ENCODE results near the gene OR1D2.
"Not testable (repeated sequence)": the region's sequence is repeated elsewhere in the genome, so short reads cannot be mapped to it uniquely, and the experiment has no call there.

The OR1D2 gene

GRCh38 chr17:3104322-3104721 lies at the start of gene OR1D2:
TSS of gene OR1D2 (minus strand) at chr17:3104422. CDS start at chr17:3092996, 11,426 bp downstream.
- Histone ChIP-seq H3K79me2 (ENCODE audit: insufficient read depth, low read depth) (no peaks in the 10 kb centered on the region), H3K9ac (no peak within 1 kb of the TSS), H2AFZ (ENCODE audit: low read depth) (no peak within 1 kb of the TSS), H3K27ac (no peak within 1 kb of the TSS), H3K27me3 (ENCODE audit: insufficient read depth, low read depth) (no peaks in the 10 kb centered on the region), H3K4me1 (ENCODE audit: low read depth, poor library complexity, severe bottlenecking) (no peaks in the 10 kb centered on the region), H3K4me3 (IDR thresholded peaks at IDR 0.05; ENCODE audit: insufficient read depth, low read depth, low read length) (no peak within 1 kb of the TSS), H3K36me3 (ENCODE audit: insufficient read depth) (no peaks in the 10 kb centered on the region), H3K4me2 (no peak within 1 kb of the TSS), H4K20me1 (ENCODE audit: insufficient read depth) (no peaks in the 10 kb centered on the region)
- TF ChIP-seq CTCF (conservative IDR thresholded peaks at IDR 0.05; ENCODE audit: low read depth, low read length), result no peak

GRCh38 chr17:3137494-3137893 lies 33.3 kb upstream of the OR1D2 start:
- H3K79me2 ChIP-seq (ENCODE audit: insufficient read depth, low read depth); H3K4me1 ChIP-seq (ENCODE audit: low read depth, poor library complexity, severe bottlenecking); H3K9ac ChIP-seq; H3K27me3 ChIP-seq (ENCODE audit: insufficient read depth, low read depth); H3K4me3 ChIP-seq (IDR thresholded peaks at IDR 0.05; ENCODE audit: insufficient read depth, low read depth, low read length); H2AFZ ChIP-seq (ENCODE audit: low read depth); H3K36me3 ChIP-seq (ENCODE audit: insufficient read depth); H3K27ac ChIP-seq; H3K4me2 ChIP-seq; H4K20me1 ChIP-seq (ENCODE audit: insufficient read depth): not testable (repeated sequence)

GRCh38 chr17:3127451-3127850 lies 23.2 kb upstream of the OR1D2 start, which contains the start of gene OR1G1:
TSS of gene OR1G1 (minus strand) at chr17:3127551. CDS start at chr17:3127551, 0 bp downstream.
- H4K20me1 ChIP-seq (ENCODE audit: insufficient read depth), result no peaks in the 10 kb centered on the region
- H3K27me3 ChIP-seq (ENCODE audit: insufficient read depth, low read depth), result no peaks in the 10 kb centered on the region
- no peaks in the 10 kb centered on the region for H3K36me3 ChIP-seq (ENCODE audit: insufficient read depth)
- no peaks in the 10 kb centered on the region for H3K4me1 ChIP-seq (ENCODE audit: low read depth, poor library complexity, severe bottlenecking)
- no peak within 1 kb of the TSS for H3K4me2 ChIP-seq
- H3K79me2 ChIP-seq (ENCODE audit: insufficient read depth, low read depth), result no peaks in the 10 kb centered on the region
- no peak within 1 kb of the TSS for H3K9ac ChIP-seq
- H2AFZ ChIP-seq (ENCODE audit: low read depth), result no peak within 1 kb of the TSS
- no peak for TF ChIP-seq CTCF (conservative IDR thresholded peaks at IDR 0.05; ENCODE audit: low read depth, low read length)
- no peak within 1 kb of the TSS for H3K4me3 ChIP-seq (IDR thresholded peaks at IDR 0.05; ENCODE audit: insufficient read depth, low read depth, low read length)
- H3K27ac ChIP-seq, result no peak within 1 kb of the TSS

GRCh38 chr17:3073850-3074249 lies 30.4 kb downstream of the OR1D2 start:
- not testable (repeated sequence) for H3K27me3 ChIP-seq (ENCODE audit: insufficient read depth, low read depth); H3K79me2 ChIP-seq (ENCODE audit: insufficient read depth, low read depth); H3K4me3 ChIP-seq (IDR thresholded peaks at IDR 0.05; ENCODE audit: insufficient read depth, low read depth, low read length); H3K4me2 ChIP-seq; H3K4me1 ChIP-seq (ENCODE audit: low read depth, poor library complexity, severe bottlenecking); H3K27ac ChIP-seq; H3K9ac ChIP-seq; H2AFZ ChIP-seq (ENCODE audit: low read depth); H4K20me1 ChIP-seq (ENCODE audit: insufficient read depth); H3K36me3 ChIP-seq (ENCODE audit: insufficient read depth)

- H3K27ac ChIP-seq; H3K79me2 ChIP-seq (ENCODE audit: insufficient read depth, low read depth); H4K20me1 ChIP-seq (ENCODE audit: insufficient read depth); H2AFZ ChIP-seq (ENCODE audit: low read depth); H3K4me2 ChIP-seq; H3K9ac ChIP-seq; H3K4me3 ChIP-seq (IDR thresholded peaks at IDR 0.05; ENCODE audit: insufficient read depth, low read depth, low read length); H3K27me3 ChIP-seq (ENCODE audit: insufficient read depth, low read depth); H3K4me1 ChIP-seq (ENCODE audit: low read depth, poor library complexity, severe bottlenecking); H3K36me3 ChIP-seq (ENCODE audit: insufficient read depth): not testable (repeated sequence)
Measured at GRCh38 chr17:3065192-3065591, 39.0 kb downstream of the OR1D2 start.

- not testable (repeated sequence) for H3K9ac ChIP-seq; H3K27me3 ChIP-seq (ENCODE audit: insufficient read depth, low read depth); H4K20me1 ChIP-seq (ENCODE audit: insufficient read depth); H2AFZ ChIP-seq (ENCODE audit: low read depth); H3K4me3 ChIP-seq (IDR thresholded peaks at IDR 0.05; ENCODE audit: insufficient read depth, low read depth, low read length); H3K36me3 ChIP-seq (ENCODE audit: insufficient read depth); H3K79me2 ChIP-seq (ENCODE audit: insufficient read depth, low read depth); H3K27ac ChIP-seq; H3K4me1 ChIP-seq (ENCODE audit: low read depth, poor library complexity, severe bottlenecking); H3K4me2 ChIP-seq
Measured at GRCh38 chr17:3063507-3063906, 40.7 kb downstream of the OR1D2 start, which contains the start of gene OR1D5. TSS of gene OR1D5 (minus strand) at chr17:3063607. CDS start at chr17:3063607, 0 bp downstream.

GRCh38 chr17:3062824-3063377 lies 41.3 kb downstream of the OR1D2 start:
- not testable (repeated sequence) for H3K36me3 ChIP-seq (ENCODE audit: insufficient read depth); H3K9ac ChIP-seq; H3K27me3 ChIP-seq (ENCODE audit: insufficient read depth, low read depth); H2AFZ ChIP-seq (ENCODE audit: low read depth); H3K79me2 ChIP-seq (ENCODE audit: insufficient read depth, low read depth); H3K4me2 ChIP-seq; H3K27ac ChIP-seq; H3K4me3 ChIP-seq (IDR thresholded peaks at IDR 0.05; ENCODE audit: insufficient read depth, low read depth, low read length); H3K4me1 ChIP-seq (ENCODE audit: low read depth, poor library complexity, severe bottlenecking); H4K20me1 ChIP-seq (ENCODE audit: insufficient read depth)

- not testable (repeated sequence) for H3K4me3 ChIP-seq (IDR thresholded peaks at IDR 0.05; ENCODE audit: insufficient read depth, low read depth, low read length); H3K4me2 ChIP-seq
Measured at GRCh38 chr17:3054868-3055267, 49.4 kb downstream of the OR1D2 start.

More at GRCh38 chr17:3054868-3055267, 49.4 kb downstream of the OR1D2 start:
- not testable (repeated sequence) for H3K9ac ChIP-seq; H2AFZ ChIP-seq (ENCODE audit: low read depth); H3K27me3 ChIP-seq (ENCODE audit: insufficient read depth, low read depth); H3K79me2 ChIP-seq (ENCODE audit: insufficient read depth, low read depth); H4K20me1 ChIP-seq (ENCODE audit: insufficient read depth); H3K36me3 ChIP-seq (ENCODE audit: insufficient read depth); H3K27ac ChIP-seq; H3K4me1 ChIP-seq (ENCODE audit: low read depth, poor library complexity, severe bottlenecking)

Data from KMS-11 (cell line).